Measurements from ENCODE around the gene RNF121.

RNF121 gene

GRCh38 chr11:72005347-72006260 is 76.8 kb downstream of the RNF121 start:
- DNase-seq (ENCODE audit: low spot score): no peak

GRCh38 chr11:72006309-72007088 is 77.7 kb downstream of the RNF121 start:
- no peak for DNase-seq (ENCODE audit: low spot score)

DNA sequence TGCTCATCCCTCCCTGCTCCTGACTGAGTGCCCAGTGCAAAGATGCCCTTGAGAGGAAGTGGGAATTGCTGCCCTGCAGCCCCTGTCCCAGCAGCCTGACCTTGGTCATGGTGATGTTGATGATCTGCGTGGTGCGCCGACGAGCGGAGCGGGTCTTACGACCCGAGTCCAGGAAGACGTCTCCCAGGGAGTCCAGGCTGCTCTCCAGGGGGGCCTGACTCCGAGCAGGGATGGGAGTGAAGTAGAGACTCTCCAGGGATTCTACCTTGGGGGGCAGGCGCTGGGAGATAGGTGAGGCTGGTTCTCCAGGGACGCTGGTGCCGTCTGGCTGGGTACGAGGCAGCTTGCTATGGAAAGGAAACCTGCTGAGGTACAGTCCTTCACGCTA is 78.2 kb downstream of the RNF121 start:
- no peak for DNase-seq (ENCODE audit: low spot score)

DNA sequence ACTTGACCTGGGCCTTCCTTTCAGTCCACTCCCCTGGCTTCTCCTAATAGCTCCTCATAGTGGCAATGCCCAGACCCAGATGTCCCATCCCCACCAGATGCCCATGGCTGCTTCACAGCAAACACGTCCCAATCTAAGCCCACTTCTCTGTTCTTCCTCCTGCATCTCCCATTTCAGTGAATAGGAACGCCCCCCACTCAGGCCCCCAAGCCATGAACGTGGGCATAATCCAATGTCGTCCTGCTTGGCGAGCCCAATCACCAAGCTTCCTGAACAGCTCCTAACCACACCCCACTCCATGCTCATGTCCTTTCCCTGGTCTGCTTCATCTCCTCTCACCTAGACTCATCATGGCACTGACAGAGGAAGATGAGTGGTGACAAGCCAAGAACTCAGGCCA is 78.7 kb downstream of the RNF121 start:
- DNase-seq (ENCODE audit: low spot score): no peak

- DNase-seq (ENCODE audit: low spot score): no peak
These were observed 79.9 kb downstream of the RNF121 start for GRCh38 chr11:72008728-72009127.

DNA sequence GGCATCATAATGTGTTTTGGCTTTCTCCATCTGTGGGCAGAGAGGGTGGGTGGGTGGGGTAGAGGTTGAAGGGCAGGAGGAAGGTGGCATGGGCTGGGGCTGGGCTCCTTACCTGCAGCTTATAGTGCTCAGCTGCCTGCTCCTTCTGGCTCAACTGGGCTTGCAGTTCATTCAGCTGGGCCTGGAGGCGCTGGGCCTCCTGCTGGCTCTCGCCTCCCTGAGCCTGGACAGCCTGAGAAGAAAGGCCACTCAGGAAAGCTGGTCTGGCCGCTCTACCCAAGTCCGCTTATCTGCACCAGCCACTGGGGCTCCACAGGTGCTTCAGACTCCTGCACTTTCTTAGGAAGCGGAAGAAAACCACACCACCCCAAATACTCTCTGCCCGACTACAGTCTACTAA is 80.3 kb downstream of the RNF121 start:
- no peak for DNase-seq (ENCODE audit: low spot score)

DNA sequence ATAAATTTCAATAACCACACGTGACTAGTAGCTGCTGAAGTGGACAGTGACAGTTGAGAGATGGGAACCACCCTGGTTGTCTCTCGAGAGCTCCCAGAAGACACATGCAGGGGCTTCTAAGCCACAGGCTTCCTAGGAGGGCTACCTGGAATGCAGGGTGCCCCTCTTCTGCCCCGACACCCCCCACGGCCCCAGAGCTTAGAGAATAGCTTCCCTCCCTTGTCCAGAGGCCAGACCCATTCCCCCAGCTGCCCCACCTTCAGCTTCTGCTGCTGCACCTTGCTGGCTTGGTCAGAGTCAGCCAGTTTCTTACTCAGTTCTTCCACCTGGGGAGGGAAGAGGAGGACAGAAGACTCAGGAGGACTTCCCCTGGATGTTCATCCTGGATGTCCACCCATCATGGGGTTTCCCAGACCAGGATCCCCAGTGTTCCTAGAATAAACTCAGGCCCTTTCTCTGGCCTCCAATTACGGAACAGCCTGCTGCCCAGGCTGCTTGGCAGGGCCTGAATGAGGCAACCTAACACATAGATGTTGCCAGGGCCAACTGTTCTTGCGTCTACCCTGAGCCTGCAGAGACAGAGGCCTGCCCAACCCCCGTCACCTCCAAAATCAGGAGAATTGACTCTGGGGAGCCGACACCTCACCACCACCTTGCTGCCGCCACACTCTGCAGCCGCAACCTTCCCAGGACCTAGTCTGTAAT is 81.8 kb downstream of the RNF121 start:
- DNase-seq (ENCODE audit: low spot score): no peak

- DNase-seq (ENCODE audit: low spot score): no peak
These were observed 83.3 kb downstream of the RNF121 start for GRCh38 chr11:72012091-72012630.

DNA sequence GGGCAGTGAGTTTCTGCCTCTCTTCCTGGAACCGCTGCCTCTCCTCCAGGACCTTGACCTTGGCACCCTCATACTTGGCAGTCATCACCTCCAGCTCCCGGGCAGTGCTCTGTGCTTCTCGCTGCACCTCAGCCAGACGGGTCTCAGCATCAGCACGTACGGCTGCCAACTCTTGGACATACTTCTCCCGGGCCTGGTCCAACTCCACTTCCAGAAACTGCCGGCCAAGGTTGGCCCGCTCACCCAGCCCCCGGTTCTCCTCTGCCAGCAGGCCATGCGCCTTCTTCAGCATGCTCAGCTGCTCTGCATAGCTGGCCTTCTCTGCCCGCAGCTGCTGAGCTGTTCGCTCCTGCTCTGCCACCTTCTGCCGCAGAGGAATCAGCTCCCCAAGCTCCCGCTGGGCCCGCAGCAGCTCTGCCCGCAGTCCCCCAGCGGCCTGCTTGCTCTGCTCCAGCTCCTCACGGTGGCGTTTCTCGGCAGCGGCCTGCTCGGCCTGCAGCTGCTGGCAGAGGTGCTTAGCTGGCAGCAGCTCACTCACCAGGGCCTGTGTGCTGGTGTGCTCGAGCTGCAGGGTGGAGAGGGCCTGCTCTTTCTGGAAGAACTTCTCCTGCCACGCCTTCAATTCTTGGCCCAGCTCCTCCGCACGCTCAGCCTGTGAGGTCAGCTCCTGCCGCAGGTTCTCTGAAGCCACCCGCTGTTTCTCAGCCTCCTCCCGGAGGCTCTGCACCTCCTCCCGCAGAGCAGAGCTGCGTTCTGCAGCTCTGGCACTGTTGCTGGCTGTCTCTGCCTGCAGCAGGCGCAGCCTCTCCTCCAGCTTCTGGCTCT is 84.3 kb downstream of the RNF121 start:
- DNase-seq (ENCODE audit: low spot score): no peak

GRCh38 chr11:72013765-72014711 is 85.2 kb downstream of the RNF121 start:
- no peak for DNase-seq (ENCODE audit: low spot score)

- DNase-seq (ENCODE audit: low spot score): no peak
These were observed 86.0 kb downstream of the RNF121 start for GRCh38 chr11:72014761-72015320.

- no peak for DNase-seq (ENCODE audit: low spot score)
These were observed 86.7 kb downstream of the RNF121 start for GRCh38 chr11:72015511-72016061.

GRCh38 chr11:72018171-72018570 is 89.3 kb downstream of the RNF121 start:
- no peak for DNase-seq (ENCODE audit: low spot score)

GRCh38 chr11:72023335-72023734 is 94.5 kb downstream of the RNF121 start:
- DNase-seq (ENCODE audit: low spot score): no peak

DNA sequence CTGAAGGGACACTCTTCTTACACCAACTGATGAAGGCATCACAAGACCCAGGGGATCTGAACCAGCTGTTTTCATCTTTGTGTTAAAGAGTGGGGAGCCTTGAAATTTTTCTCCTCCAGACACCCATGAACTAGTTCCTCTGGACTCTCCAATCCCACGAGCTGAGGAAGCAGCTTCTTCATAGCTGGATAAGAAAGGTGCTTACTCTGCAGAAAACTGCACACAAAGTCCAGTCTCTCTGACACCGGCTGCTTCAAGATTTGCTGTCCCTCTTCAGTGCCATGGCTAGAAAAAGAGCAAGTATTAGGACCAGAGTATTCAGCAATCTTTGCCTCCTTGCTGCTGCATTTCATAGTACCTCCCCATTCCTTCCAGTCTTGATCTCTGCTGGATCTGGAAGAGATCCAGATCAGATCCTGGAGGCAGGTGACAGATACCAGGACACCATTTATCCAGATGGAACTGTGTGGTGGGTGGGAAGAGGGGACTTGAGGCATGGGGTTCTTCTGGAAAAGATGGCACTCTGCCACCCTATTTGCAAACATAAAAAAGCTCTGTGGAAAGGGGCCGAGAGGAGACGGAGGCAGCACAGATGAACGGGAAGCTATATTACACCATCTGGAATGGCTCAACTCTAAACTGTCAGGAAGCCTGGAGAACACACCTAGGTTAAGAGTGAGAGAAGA is 95.4 kb downstream of the RNF121 start:
- no peak for DNase-seq (ENCODE audit: low spot score)

DNA sequence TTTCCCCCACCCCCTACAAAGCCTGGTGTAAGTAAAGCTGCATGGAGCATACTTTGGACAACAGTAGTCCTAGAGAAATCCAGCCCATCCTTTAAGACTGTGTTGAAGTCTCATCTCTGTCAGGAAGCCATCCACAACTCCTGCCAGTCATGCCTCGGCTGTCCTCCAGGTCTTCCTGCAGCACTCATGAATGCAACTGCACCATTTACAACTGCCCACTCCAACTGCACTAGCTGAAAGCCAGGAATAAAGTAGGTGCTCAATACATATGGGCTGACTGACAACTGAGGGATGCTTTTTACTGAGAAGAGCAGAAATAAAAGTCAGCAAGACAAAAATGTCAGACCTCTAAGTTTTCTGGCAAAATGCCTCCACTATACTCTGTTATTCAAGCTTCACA is 97.2 kb downstream of the RNF121 start:
- DNase-seq (ENCODE audit: low spot score): no peak

GRCh38 chr11:72030472-72031045 is 101.7 kb downstream of the RNF121 start:
- no peak for DNase-seq (ENCODE audit: low spot score)

GRCh38 chr11:72036687-72037086 is 107.8 kb downstream of the RNF121 start:
- no peak for DNase-seq (ENCODE audit: low spot score)

Data from SK-N-DZ (cell line).